ENCODE measurements around the gene KCNMA1.

Gene KCNMA1

DNA sequence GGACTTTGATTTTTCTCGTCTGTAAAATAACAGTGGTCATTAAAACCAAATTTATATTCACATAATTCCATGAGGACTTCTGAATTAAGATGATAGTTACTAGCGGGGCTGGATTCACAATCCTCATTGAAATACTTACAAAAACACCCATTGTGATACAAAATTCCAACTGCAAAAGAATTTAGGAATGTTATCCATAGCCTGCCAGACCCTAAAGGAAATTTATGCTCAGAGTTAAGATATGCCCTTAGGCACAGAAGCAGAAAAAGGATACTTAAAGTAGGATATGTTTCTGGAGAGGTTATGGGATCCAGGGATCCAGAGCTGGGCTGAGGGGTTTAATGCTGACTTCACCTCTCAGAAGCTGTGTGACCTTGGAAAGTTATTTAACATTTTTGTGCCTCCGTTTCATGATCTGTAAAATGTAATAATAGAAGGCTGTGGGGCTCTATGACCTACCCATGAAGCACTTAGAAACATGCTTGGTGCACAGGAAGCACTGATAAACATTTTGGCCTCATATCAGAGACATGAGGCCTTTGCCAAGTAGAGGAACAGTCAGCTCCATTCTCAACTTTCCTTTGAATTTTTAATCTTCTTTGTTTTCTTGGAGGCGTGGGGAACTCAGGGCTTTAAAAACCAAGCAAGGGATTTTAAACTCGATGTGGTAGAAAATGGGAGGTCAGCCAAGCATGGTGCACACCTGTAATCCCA is 744.7 kb downstream of the KCNMA1 start:
- TF ChIP-seq, protein P1, sequence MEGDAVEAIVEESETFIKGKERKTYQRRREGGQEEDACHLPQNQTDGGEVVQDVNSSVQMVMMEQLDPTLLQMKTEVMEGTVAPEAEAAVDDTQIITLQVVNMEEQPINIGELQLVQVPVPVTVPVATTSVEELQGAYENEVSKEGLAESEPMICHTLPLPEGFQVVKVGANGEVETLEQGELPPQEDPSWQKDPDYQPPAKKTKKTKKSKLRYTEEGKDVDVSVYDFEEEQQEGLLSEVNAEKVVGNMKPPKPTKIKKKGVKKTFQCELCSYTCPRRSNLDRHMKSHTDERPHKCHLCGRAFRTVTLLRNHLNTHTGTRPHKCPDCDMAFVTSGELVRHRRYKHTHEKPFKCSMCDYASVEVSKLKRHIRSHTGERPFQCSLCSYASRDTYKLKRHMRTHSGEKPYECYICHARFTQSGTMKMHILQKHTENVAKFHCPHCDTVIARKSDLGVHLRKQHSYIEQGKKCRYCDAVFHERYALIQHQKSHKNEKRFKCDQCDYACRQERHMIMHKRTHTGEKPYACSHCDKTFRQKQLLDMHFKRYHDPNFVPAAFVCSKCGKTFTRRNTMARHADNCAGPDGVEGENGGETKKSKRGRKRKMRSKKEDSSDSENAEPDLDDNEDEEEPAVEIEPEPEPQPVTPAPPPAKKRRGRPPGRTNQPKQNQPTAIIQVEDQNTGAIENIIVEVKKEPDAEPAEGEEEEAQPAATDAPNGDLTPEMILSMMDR (conservative IDR thresholded peaks at IDR 0.05; ENCODE audit: low read depth, low read length), result no peak
- no peak for DNase-seq (ENCODE audit: low read depth)
- no peak overlapping the region for H3K4me3 ChIP-seq (ENCODE audit: low read length)

DNA sequence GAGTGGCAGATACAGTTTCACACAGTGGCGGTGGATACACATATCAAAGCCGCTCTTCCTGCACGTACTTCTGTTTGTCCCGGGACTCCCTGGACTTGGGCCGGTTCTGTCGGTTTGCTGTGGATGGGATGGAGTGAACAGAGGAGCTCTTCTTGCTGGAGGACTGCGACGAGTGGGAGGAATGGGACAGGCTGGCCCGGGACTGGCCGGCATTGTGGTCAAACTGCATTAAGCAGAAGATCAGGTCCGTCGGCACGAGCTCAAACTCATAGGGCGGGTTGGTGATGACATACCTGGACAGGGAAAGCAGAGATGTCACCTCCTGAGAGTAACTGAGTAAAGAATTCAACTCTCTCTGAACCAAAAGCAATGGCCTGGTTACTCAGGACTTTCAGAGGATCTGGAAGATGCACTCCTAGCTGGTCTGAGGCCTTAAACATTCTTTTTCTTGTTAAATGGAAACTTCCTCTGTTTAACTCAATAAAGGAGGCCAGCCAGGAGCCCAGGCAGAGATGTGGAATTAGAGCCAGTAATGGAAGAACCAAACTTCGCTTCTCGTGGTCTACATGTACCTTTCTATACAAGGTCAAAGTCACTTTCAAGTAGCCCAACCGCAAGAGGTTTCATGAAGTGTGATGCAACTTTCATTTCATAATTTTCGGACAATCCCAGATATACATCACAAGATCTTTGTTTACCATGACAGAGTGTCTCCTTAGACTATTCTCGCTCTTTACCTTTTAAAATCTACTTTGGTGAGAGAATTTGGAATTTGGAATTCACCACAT is 750.2 kb downstream of the KCNMA1 start:
- TF ChIP-seq, protein P1 (conservative IDR thresholded peaks at IDR 0.05; ENCODE audit: low read depth, low read length), result no peak
- no peak overlapping the region for H3K4me3 ChIP-seq (ENCODE audit: low read length)
- no peak for DNase-seq (ENCODE audit: low read depth)

DNA sequence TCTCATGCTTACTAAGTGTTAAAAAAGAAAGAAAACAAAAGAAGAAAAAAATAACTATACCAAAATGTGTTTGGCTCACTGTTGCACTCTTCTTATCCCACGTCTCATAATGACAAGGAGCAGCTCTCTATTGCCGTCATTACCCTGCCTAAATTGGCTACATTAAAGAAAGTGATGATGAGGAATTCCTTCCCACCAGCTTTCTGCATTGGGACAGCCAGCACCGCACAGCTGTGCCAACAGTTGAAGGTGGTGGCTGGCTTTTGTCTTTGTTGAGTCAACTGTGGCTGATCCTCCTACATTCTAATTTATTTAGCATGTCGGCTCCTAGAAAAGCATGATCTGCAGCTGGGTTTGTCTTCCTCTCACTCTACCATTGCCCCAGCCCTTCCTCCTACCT is 751.8 kb downstream of the KCNMA1 start:
- TF ChIP-seq, protein P1 (conservative IDR thresholded peaks at IDR 0.05; ENCODE audit: low read depth, low read length), result no peak
- no peak for DNase-seq (ENCODE audit: low read depth)
- H3K4me3 ChIP-seq (ENCODE audit: low read length), result no peak overlapping the region

DNA sequence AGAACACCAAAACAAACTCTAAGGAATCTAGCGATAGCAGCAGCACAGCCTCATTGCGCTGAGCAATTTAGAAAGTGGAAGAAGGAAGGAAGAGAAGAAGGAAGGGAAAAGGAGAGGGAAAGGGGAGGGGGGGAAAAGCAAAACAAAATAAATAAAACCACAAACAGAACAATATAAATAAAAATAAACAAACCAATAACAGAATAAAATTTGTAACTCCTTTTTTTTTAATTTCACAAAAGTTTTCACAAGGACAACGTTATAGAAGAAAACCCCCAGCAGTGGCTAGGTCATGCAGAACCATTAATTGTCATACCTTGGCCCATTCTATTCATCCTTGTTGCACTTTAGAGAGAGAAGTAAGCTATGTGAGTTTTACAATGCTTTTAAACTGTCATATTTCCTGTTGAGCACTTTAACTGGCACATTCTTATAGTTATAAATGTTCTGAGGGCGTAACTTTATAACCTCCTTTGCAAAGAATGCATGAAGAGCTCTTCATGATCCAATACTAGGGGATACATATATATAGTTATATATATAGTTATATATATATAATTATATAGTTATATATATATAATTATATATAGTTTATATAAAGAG is 752.8 kb downstream of the KCNMA1 start:
- no peak overlapping the region for H3K4me3 ChIP-seq (ENCODE audit: low read length)
- TF ChIP-seq, protein P1 (conservative IDR thresholded peaks at IDR 0.05; ENCODE audit: low read depth, low read length), result no peak
- DNase-seq (ENCODE audit: low read depth), result no peak

DNA sequence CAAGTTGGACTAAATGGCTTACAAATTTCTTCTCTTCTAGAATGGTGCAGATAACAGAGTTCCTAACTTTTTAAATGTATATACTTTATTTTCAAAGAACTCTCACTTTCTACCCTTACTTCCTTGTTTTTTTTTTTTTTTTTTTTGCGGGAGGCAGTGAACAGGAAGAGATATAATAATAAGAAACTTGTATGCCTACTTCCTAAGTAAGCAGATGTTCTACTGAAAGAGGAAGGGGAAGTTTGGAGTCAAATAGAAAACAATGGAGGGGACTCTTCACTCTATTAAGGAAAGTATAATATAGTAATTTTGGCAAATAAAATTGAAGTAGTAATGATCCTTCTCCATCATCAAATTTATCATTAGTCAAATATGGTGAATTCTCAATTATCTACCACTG is 754.0 kb downstream of the KCNMA1 start:
- no peak overlapping the region for H3K4me3 ChIP-seq (ENCODE audit: low read length)
- TF ChIP-seq, protein P1 (conservative IDR thresholded peaks at IDR 0.05; ENCODE audit: low read depth, low read length), result no peak
- no peak for DNase-seq (ENCODE audit: low read depth)

DNA sequence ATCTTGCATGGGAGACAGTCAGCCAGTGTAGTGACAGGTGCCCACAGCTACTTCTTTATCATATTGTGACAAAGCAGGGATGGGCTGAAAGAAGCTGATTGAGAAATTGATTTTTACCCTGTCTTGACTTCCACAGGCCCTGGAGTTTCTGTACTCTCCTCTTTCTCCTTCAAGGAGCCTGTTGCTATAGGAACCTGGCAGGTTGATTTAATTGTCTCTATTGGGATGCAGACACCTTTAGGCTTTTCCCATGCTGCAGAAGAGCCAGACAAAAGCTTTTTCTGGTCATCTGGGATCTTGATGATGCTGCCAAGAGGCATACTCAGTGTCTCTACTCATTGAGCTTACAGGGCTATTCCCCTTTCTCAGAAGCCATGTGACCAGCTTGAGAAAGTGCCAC is 754.8 kb downstream of the KCNMA1 start:
- H3K4me3 ChIP-seq (ENCODE audit: low read length), result no peak overlapping the region
- no peak for DNase-seq (ENCODE audit: low read depth)
- TF ChIP-seq, protein P1 (conservative IDR thresholded peaks at IDR 0.05; ENCODE audit: low read depth, low read length), result no peak

All from retinal pigment epithelial cell (primary cell).